H1 (cell line): ENCODE measurements around the gene DSCAM. TPM values are rescaled to one million over a fixed set of nuclear protein-coding genes. Genes with fewer than 3 reads are reported as not detected.

Experiments
- CTCF ChIA-PET: fragments of 300-600 bp; sonication (Branson Sonifier 250); formaldehyde crosslinking; loops from one replicate; lab custom pipeline; 2021; ENCODE audit not compliant: partially characterized antibody; lab: Charles Lee
- POLR2A ChIA-PET: fragments of 300-600 bp; sonication (Branson Sonifier 250); formaldehyde crosslinking; loops from one replicate; lab custom pipeline; 2021; ENCODE audit warnings: inconsistent platforms; ENCODE audit not compliant: partially characterized antibody; lab: Charles Lee
- DNase-seq, 2 experiments: peaks; one replicate each; pipeline versions ENCODE4 v3.0.0 to v3.0.0-alpha.2; 2010 to 2022; ENCODE audit warnings: low spot score in 2 of 2, low read depth in 1 of 2, mixed read lengths in 1 of 2
- FAIRE-seq: peaks from 2 replicates; lab custom pipeline; 2011; peaks lifted over from hg19 to GRCh38; lab: Jason Lieb, UNC
- H2AFZ ChIP-seq: 2 replicates; pipeline ENCODE4 v1.8.1; 2012; ENCODE audit warnings: low read length, inconsistent platforms
- H2AK5ac ChIP-seq: 2 replicates; pipeline ENCODE4 v1.6.1; 2013; ENCODE audit warnings: low read depth, low read length
- H2BK120ac ChIP-seq: replicated peaks from 2 replicates; pipeline ENCODE3; 2013; ENCODE audit warnings: low read depth, low read length, inconsistent platforms
- H2BK12ac ChIP-seq: 2 replicates; pipeline ENCODE4 v1.6.1; 2013; ENCODE audit warnings: low read depth, low read length
- H2BK15ac ChIP-seq: 2 replicates; pipeline ENCODE4 v1.6.1; 2013; ENCODE audit warnings: low read length
- H2BK20ac ChIP-seq: 2 replicates; pipeline ENCODE4 v1.6.1; 2013; ENCODE audit warnings: low read length
- H2BK5ac ChIP-seq: 2 replicates; pipeline ENCODE4 v1.6.1; 2013; ENCODE audit warnings: low read depth, low read length
- H3K14ac ChIP-seq: 2 replicates; pipeline ENCODE4 v1.6.1; 2013; ENCODE audit warnings: inconsistent platforms; ENCODE audit not compliant: insufficient read length
- H3K18ac ChIP-seq: 2 replicates; pipeline ENCODE4 v1.6.1; 2013; ENCODE audit warnings: low read length; ENCODE audit errors: extremely low read depth
- H3K23ac ChIP-seq: 2 replicates; pipeline ENCODE4 v1.6.1; 2013; ENCODE audit warnings: inconsistent platforms; ENCODE audit not compliant: insufficient read length
- H3K23me2 ChIP-seq: 2 replicates; pipeline ENCODE4 v1.6.1; 2013; ENCODE audit warnings: low read depth, low read length
- H3K27ac ChIP-seq: 2 replicates; pipeline ENCODE4 v1.6.1; 2011; ENCODE audit warnings: low read depth, low read length, inconsistent platforms
- H3K27me3 ChIP-seq, 4 experiments: replicated peaks in 1 of 4; 1 replicate in 1 of 4; 2 replicates in 3 of 4; pipeline versions ENCODE4 v1.6.1 to v1.8.1; 2011 to 2013; ENCODE audit warnings: low read length in 3 of 4, mild to moderate bottlenecking in 3 of 4, inconsistent platforms in 2 of 4, mixed read lengths in 2 of 4, moderate library complexity in 1 of 4; ENCODE audit not compliant: control insufficient read depth in 3 of 4, insufficient read depth in 3 of 4; ENCODE audit errors: extremely low read depth in 1 of 4
- H3K36me3 ChIP-seq, 4 experiments: 2 replicates each; pipeline versions ENCODE4 v1.6.1 to v1.8.1; 2011 to 2013; ENCODE audit warnings: mild to moderate bottlenecking in 4 of 4, low read length in 3 of 4, moderate library complexity in 2 of 4, control low read depth in 1 of 4, inconsistent platforms in 1 of 4; ENCODE audit not compliant: insufficient read depth in 4 of 4, control insufficient read depth in 2 of 4
- H3K4ac ChIP-seq: replicated peaks from 2 replicates; pipeline ENCODE3; 2013; ENCODE audit warnings: low read length, low read depth, mixed read lengths, inconsistent platforms; ENCODE audit not compliant: insufficient read length
- H3K4me1 ChIP-seq, 4 experiments: replicated peaks in 1 of 4; 1 replicate in 1 of 4; 2 replicates in 3 of 4; pipeline versions ENCODE4 v1.6.1 to v1.8.1; 2011 to 2013; ENCODE audit warnings: low read length in 3 of 4, inconsistent platforms in 2 of 4, mixed read lengths in 1 of 4; ENCODE audit not compliant: insufficient read depth in 4 of 4, control insufficient read depth in 3 of 4
- H3K4me2 ChIP-seq, 2 experiments: 2 replicates each; pipeline versions ENCODE4 v1.6.1 to v1.8.1; 2011 to 2013; ENCODE audit warnings: low read depth in 2 of 2, low read length in 2 of 2, control low read depth in 1 of 2, inconsistent platforms in 1 of 2, mild to moderate bottlenecking in 1 of 2; ENCODE audit not compliant: insufficient read depth in 1 of 2
- H3K4me3 ChIP-seq, 4 experiments: fragments of 200-600, 300-600 bp in 1 of 4; sonication (generic), shearing (Covaris generic), sonication (Bioruptor Twin) in 1 of 4; 2 replicates each; pipeline versions ENCODE4 v1.5.1 to v1.8.1; 2011 to 2016; ENCODE audit warnings: low read length in 4 of 4, low read depth in 3 of 4, control low read depth in 2 of 4, inconsistent platforms in 2 of 4, mild to moderate bottlenecking in 2 of 4, mixed read lengths in 1 of 4, moderate library complexity in 1 of 4; ENCODE audit not compliant: insufficient read depth in 2 of 4; ENCODE audit errors: extremely low read depth in 1 of 4
- H3K56ac ChIP-seq: replicated peaks from 2 replicates; pipeline ENCODE3; 2013; ENCODE audit warnings: low read depth, mild to moderate bottlenecking, mixed read lengths, low read length, inconsistent platforms; ENCODE audit not compliant: insufficient read length
- H3K79me1 ChIP-seq: 2 replicates; pipeline ENCODE4 v1.6.1; 2013; ENCODE audit warnings: low read depth, low read length, control low read depth
- H3K79me2 ChIP-seq, 2 experiments: 2 replicates each; pipeline versions ENCODE4 v1.6.1 to v1.8.1; 2012 to 2013; ENCODE audit warnings: low read length in 2 of 2, mild to moderate bottlenecking in 2 of 2, inconsistent platforms in 1 of 2; ENCODE audit not compliant: insufficient read depth in 2 of 2, control insufficient read depth in 1 of 2
- H3K9ac ChIP-seq, 4 experiments: replicated peaks in 1 of 4; 1 replicate in 1 of 4; 2 replicates in 3 of 4; pipeline versions ENCODE4 v1.6.1 to v1.8.1; 2011 to 2013; ENCODE audit warnings: low read depth in 3 of 4, low read length in 3 of 4, control low read depth in 2 of 4, mild to moderate bottlenecking in 2 of 4, moderate library complexity in 2 of 4, inconsistent platforms in 1 of 4; ENCODE audit errors: extremely low read depth in 1 of 4
- H3K9me3 ChIP-seq, 2 experiments: 2 replicates each; pipeline versions ENCODE4 v1.6.1 to v1.8.1; 2012 to 2013; ENCODE audit warnings: mild to moderate bottlenecking in 2 of 2, moderate library complexity in 2 of 2, control low read depth in 1 of 2, inconsistent platforms in 1 of 2, low read depth in 1 of 2, low read length in 1 of 2, mixed read lengths in 1 of 2; ENCODE audit not compliant: insufficient read depth in 2 of 2
- H4K20me1 ChIP-seq, 2 experiments: replicated peaks in 1 of 2; 2 replicates each; pipeline versions ENCODE3 to v1.8.1; 2011 to 2013; ENCODE audit warnings: inconsistent platforms in 2 of 2, low read length in 2 of 2, mild to moderate bottlenecking in 1 of 2; ENCODE audit not compliant: insufficient read depth in 2 of 2, control insufficient read depth in 1 of 2
- H4K5ac ChIP-seq: 2 replicates; pipeline ENCODE4 v1.6.1; 2013; ENCODE audit warnings: low read length, low read depth, mixed read lengths, inconsistent platforms; ENCODE audit not compliant: insufficient read length
- H4K8ac ChIP-seq: 2 replicates; pipeline ENCODE4 v1.8.0; 2013; ENCODE audit warnings: mild to moderate bottlenecking, moderate library complexity, low read length, inconsistent platforms; ENCODE audit not compliant: insufficient read depth; ENCODE audit errors: extremely low read depth
- H4K91ac ChIP-seq: replicated peaks from 2 replicates; pipeline ENCODE3; 2013; ENCODE audit warnings: low read length, mixed read lengths, inconsistent platforms; ENCODE audit not compliant: insufficient read length
- BACH1 ChIP-seq: IDR thresholded peaks from 2 replicates; pipeline ENCODE4 v1.6.1; 2012; ENCODE audit warnings: low read length, improper control_type of control experiment
- CTCF ChIP-seq, 3 experiments: IDR thresholded peaks; 1 replicate in 2 of 3; 2 replicates in 1 of 3; pipeline versions ENCODE4 v1.5.1 to v1.6.1; 2011; ENCODE audit warnings: low read length in 3 of 3, mild to moderate bottlenecking in 3 of 3, inconsistent platforms in 2 of 3, low read depth in 1 of 3, moderate library complexity in 1 of 3; ENCODE audit not compliant: insufficient read depth in 1 of 3; ENCODE audit errors: control extremely low read depth in 1 of 3
- JUND ChIP-seq: IDR thresholded peaks from 2 replicates; pipeline ENCODE4 v1.6.1; 2011; ENCODE audit warnings: mild to moderate bottlenecking, improper control_type of control experiment, low read length
- KDM1A ChIP-seq: fragments of 200-600, 300-600 bp; sonication (generic); IDR thresholded peaks from 2 replicates; pipeline ENCODE4 v1.7.1; 2016; ENCODE audit warnings: mild to moderate bottlenecking, low read length, borderline replicate concordance
- KDM5A ChIP-seq: fragments of 200-600 bp; IDR thresholded peaks from 2 replicates; pipeline ENCODE4 v1.7.1; 2012; ENCODE audit warnings: mild to moderate bottlenecking, low read length, inconsistent platforms, mixed read lengths
- NANOG ChIP-seq: IDR thresholded peaks from 2 replicates; pipeline ENCODE4 v1.6.1; 2011; ENCODE audit warnings: low read length, low read depth, mild to moderate bottlenecking, inconsistent platforms; ENCODE audit not compliant: insufficient read depth, poor library complexity, severe bottlenecking
- POLR2AphosphoS5 ChIP-seq: IDR thresholded peaks from 2 replicates; pipeline ENCODE4 v1.6.1; 2011; ENCODE audit warnings: low read depth, low read length
- RXRA ChIP-seq: IDR thresholded peaks from 2 replicates; pipeline ENCODE4 v1.6.1; 2011; ENCODE audit warnings: low read depth, mild to moderate bottlenecking, low read length, moderate library complexity; ENCODE audit not compliant: insufficient read depth
- TAF7 ChIP-seq: optimal IDR thresholded peaks from 2 replicates; pipeline ENCODE3; 2011; ENCODE audit warnings: low read depth, mild to moderate bottlenecking, inconsistent platforms, low read length, moderate library complexity, borderline replicate concordance
- TCF12 ChIP-seq: IDR thresholded peaks from 2 replicates; pipeline ENCODE4 v1.6.1; 2011; ENCODE audit warnings: low read depth, mild to moderate bottlenecking, low read length
- USF2 ChIP-seq: IDR thresholded peaks from 2 replicates; pipeline ENCODE4 v1.6.1; 2011; ENCODE audit warnings: low read length, improper control_type of control experiment
- WGBS, 2 experiments: shearing (Covaris generic) in 1 of 2; methylation state at CpG; one replicate each; pipeline versions ENCODE4 v1.1.6 to v1.1.7; 2013 to 2015; ENCODE audit warnings: low lambda C conversion rate in 2 of 2, mixed read lengths in 2 of 2, inconsistent platforms in 1 of 2, low coverage in 1 of 2, missing lambda C conversion rate in 1 of 2; ENCODE audit not compliant: insufficient replicate concordance in 2 of 2, insufficient coverage in 1 of 2, insufficient read length in 1 of 2; ENCODE audit errors: extremely low coverage in 1 of 2, missing lambda C conversion rate in 1 of 2; 5-methylcytosine and 5-hydroxymethylcytosine counted together
- polyA plus RNA-seq, 7 experiments: library from polyadenylated mRNA; depleted of rRNA in 3 of 7; stranded (reverse) in 5 of 7; unstranded in 2 of 7; fragments of >200 nt in 5 of 7; fragments of 200-250 nt in 2 of 7; gene quantifications; 1 replicate in 5 of 7; 2 replicates in 1 of 7; 4 replicates in 1 of 7; pipeline versions ENCODE4 v1.2.1 to v1.2.3, GENCODE V29; 2011 to 2013; ENCODE audit warnings: missing spikeins in 2 of 7, mixed read lengths in 2 of 7
- total RNA-seq: library from RNA; stranded (reverse); fragmentation: NEBNext Ultra II Directional; extraction: Animal tissue kit (Norgen Biotek cat#: 25700); gene quantifications from 2 replicates; pipeline ENCODE4 v1.2.1, GENCODE V29; 2021

DSCAM gene
- total and polyA plus RNA-seq, 2 of the 8 experiments (the other 6 are each of a cell fraction or from before 2014, with no cell fraction given) = 0.02 to 0.15 TPM

GRCh38 chr21:40481764-40482163 lies 365.2 kb downstream of the DSCAM start:
- Histone ChIP-seq H4K91ac (no peak overlapping the region), H2BK15ac (no peak overlapping the region), H2BK5ac (no peak overlapping the region), H3K79me2 (no peaks in the 10 kb centered on the region), H3K56ac (no peak overlapping the region), H3K27me3 (no peaks in the 10 kb centered on the region), H3K79me1 (no peaks in the 10 kb centered on the region), H3K4ac (no peak overlapping the region), H4K20me1 (no peaks in the 10 kb centered on the region), H3K9me3 (no peaks in the 10 kb centered on the region; a peak in 2 of 4 replicates), H2AFZ (no peak overlapping the region), H2AK5ac (no peak overlapping the region), H3K4me2 (no peak overlapping the region), H3K27ac (no peak overlapping the region), H3K23ac (no peak overlapping the region), H2BK120ac (no peak overlapping the region), H3K14ac (no peak overlapping the region), H3K23me2 (no peaks in the 10 kb centered on the region), H4K5ac (no peak overlapping the region), H3K18ac (no peak overlapping the region), H3K36me3 (no peaks in the 10 kb centered on the region), H3K4me1 (no peaks in the 10 kb centered on the region), H2BK12ac (no peak overlapping the region), H3K9ac (no peak overlapping the region), H3K4me3 (no peak overlapping the region), H4K8ac (no peak overlapping the region), H2BK20ac (no peak overlapping the region)
- ChIA-PET POLR2A (no interaction called here), CTCF (interaction anchor here (1.1 to 1.8 kb wide), 2 partner anchors 15 to 96 kb away, joined by 3 to 6 read pairs; no protein-coding TSS in a partner anchor)
- FAIRE-seq (no peak), DNase-seq (no peak)
- WGBS, 2 experiments = 97% methylated on average over 9 of the region's 9 CpGs; no CpG with 5 or more reads in 1 of the 2 experiments
- TF ChIP-seq NANOG = no peak
- TF ChIP-seq BACH1 = no peak
- no peak for TF ChIP-seq TAF7
- TF ChIP-seq RXRA = no peak
- no peak for TF ChIP-seq POLR2AphosphoS5
- no peak for TF ChIP-seq TCF12
- TF ChIP-seq JUND = no peak
- TF ChIP-seq CTCF (IDR thresholded peaks at IDR 0.05; ENCODE audit: control extremely low read depth in 1 of 3, insufficient read depth in 1 of 3, low read depth in 1 of 3, low read length in 3 of 3) = no peak
- TF ChIP-seq KDM1A = no peak
- no peak for TF ChIP-seq KDM5A
- TF ChIP-seq USF2 = no peak
